Pulmonary artery endothelial cell (primary cell): ENCODE data around the gene RBM39. TPM values are rescaled to one million over a fixed set of nuclear protein-coding genes. Genes with fewer than 3 reads are reported as not detected.
"Not testable (repeated sequence)": the region's sequence is repeated elsewhere in the genome, so short reads cannot be mapped to it uniquely, and the experiment has no call there.

Experiments used
- DNase-seq: peaks from one replicate; pipeline ENCODE4 v3.0.0-alpha.2; 2011; ENCODE audit warnings: low read depth, low spot score
- total RNA-seq: library from RNA; depleted of rRNA; stranded (reverse); fragments of >200 nt; gene quantifications from 2 replicates; pipeline ENCODE4 v1.2.3, GENCODE V29; 2014

RBM39 gene
- total RNA-seq, 1 donor from 2014 or later, result 247 TPM

- no peak for DNase-seq
These were observed 15.0 kb downstream of the RBM39 start for GRCh38 chr20:35726842-35727711.

- no peak for DNase-seq
These were observed 17.5 kb downstream of the RBM39 start for GRCh38 chr20:35724321-35725230.

- not testable (repeated sequence) for DNase-seq
These were observed 18.3 kb downstream of the RBM39 start for GRCh38 chr20:35723652-35724320.

- DNase-seq, result not testable (repeated sequence)
These were observed 18.8 kb downstream of the RBM39 start for GRCh38 chr20:35723275-35723639.

- no peak for DNase-seq
These were observed 20.4 kb downstream of the RBM39 start for GRCh38 chr20:35721621-35722020.

- no peak for DNase-seq
These were observed 20.8 kb downstream of the RBM39 start for GRCh38 chr20:35721219-35721618.

- DNase-seq, result no peak
These were observed 21.6 kb downstream of the RBM39 start for GRCh38 chr20:35720165-35721123.

GRCh38 chr20:35719717-35720116 is 22.3 kb downstream of the RBM39 start:
- DNase-seq, result no peak

GRCh38 chr20:35718972-35719635 is 23.0 kb downstream of the RBM39 start:
- DNase-seq, result no peak

GRCh38 chr20:35718321-35718720 is 23.7 kb downstream of the RBM39 start:
- DNase-seq, result not testable (repeated sequence)

GRCh38 chr20:35716330-35716729 is 25.7 kb downstream of the RBM39 start:
- DNase-seq, result no peak

GRCh38 chr20:35715652-35716051 is 26.4 kb downstream of the RBM39 start:
- no peak for DNase-seq

GRCh38 chr20:35714127-35714526 is 27.9 kb downstream of the RBM39 start:
- no peak for DNase-seq

- DNase-seq, result not testable (repeated sequence)
These were observed 28.9 kb downstream of the RBM39 start for GRCh38 chr20:35713120-35713519.

GRCh38 chr20:35711588-35712209 is 30.4 kb downstream of the RBM39 start:
- DNase-seq, result no peak

GRCh38 chr20:35710884-35711587 is 31.0 kb downstream of the RBM39 start:
- no peak for DNase-seq

- DNase-seq, result no peak
These were observed 32.0 kb downstream of the RBM39 start for GRCh38 chr20:35710039-35710438.

GRCh38 chr20:35709259-35709658 is 32.8 kb downstream of the RBM39 start:
- DNase-seq, result no peak

GRCh38 chr20:35708502-35708901 is 33.6 kb downstream of the RBM39 start:
- no peak for DNase-seq
